HEK293 (cell line): ENCODE measurements around the gene WASF1.

Experiments
- BCL11B ChIP-seq: fragments of 450-650 bp; formaldehyde crosslinking; IDR thresholded peaks from 2 replicates; pipeline ENCODE4 v1.5.1; 2016; ENCODE audit warnings: low read depth, missing biosample characterization, missing genetic modification characterization
- KLF16 ChIP-seq: fragments of 450-650 bp; formaldehyde crosslinking; IDR thresholded peaks from 2 replicates; pipeline ENCODE4 v1.5.1; 2017; ENCODE audit warnings: missing biosample characterization, missing genetic modification characterization
- MYNN ChIP-seq: fragments of 450-650 bp; formaldehyde crosslinking; IDR thresholded peaks from 2 replicates; pipeline ENCODE4 v1.5.1; 2016; ENCODE audit warnings: missing biosample characterization, missing genetic modification characterization, borderline replicate concordance
- ZBTB20 ChIP-seq: fragments of 450-650 bp; formaldehyde crosslinking; IDR thresholded peaks from 2 replicates; pipeline ENCODE4 v1.5.1; 2016; ENCODE audit warnings: missing biosample characterization, missing genetic modification characterization
- ZNF501 ChIP-seq: fragments of 450-650 bp; formaldehyde crosslinking; IDR thresholded peaks from 2 replicates; pipeline ENCODE4 v1.5.1; 2016; ENCODE audit warnings: missing biosample characterization, missing genetic modification characterization
- ZNF768 ChIP-seq: fragments of 450-650 bp; formaldehyde crosslinking; IDR thresholded peaks from 2 replicates; pipeline ENCODE4 v1.5.1; 2018; ENCODE audit warnings: missing biosample characterization, mild to moderate bottlenecking, missing genetic modification characterization
- TF ChIP-seq, protein P1 (sequence below): fragments of 450-650 bp; formaldehyde crosslinking; IDR thresholded peaks from 2 replicates; pipeline ENCODE4 v1.5.1; 2016; ENCODE audit warnings: missing biosample characterization, missing genetic modification characterization
- TF ChIP-seq, protein P2 (sequence below): fragments of 450-650 bp; IDR thresholded peaks from 2 replicates; pipeline ENCODE4 v1.5.1; 2018; ENCODE audit warnings: missing biosample characterization, missing genetic modification characterization
- TF ChIP-seq, protein P3 (sequence below): fragments of 450-650 bp; formaldehyde crosslinking; IDR thresholded peaks from 2 replicates; pipeline ENCODE4 v1.5.1; 2016; ENCODE audit warnings: missing biosample characterization, missing genetic modification characterization
- TF ChIP-seq, protein P4 (sequence below): fragments of 450-650 bp; formaldehyde crosslinking; IDR thresholded peaks from 2 replicates; pipeline ENCODE4 v1.5.1; 2016; ENCODE audit warnings: missing biosample characterization, missing genetic modification characterization

DNA sequence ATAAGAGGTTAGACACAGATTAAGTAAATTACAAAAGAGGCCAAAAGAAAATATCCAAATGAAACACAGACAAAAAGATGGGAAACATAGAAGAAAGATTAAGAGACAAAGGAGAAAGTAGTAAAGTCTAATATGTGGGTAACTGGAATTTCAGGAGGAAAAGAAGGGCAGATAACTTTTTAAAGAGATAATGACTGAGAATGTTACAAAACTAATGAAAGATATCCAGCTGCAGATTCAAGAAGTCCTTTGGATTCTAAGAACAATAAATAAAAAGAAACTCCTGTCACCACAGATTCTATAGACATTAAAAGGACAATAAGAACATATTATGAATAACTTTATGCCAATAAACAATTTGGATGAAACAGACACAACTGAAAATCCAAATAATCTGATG is 90.1 kb downstream of the WASF1 start:
- TF ChIP-seq ZBTB20 (tag by site-specific recombination), result no peak
- no peak for TF ChIP-seq ZNF501
- no peak for TF ChIP-seq BCL11B (tag by site-specific recombination)
- TF ChIP-seq, protein P1, sequence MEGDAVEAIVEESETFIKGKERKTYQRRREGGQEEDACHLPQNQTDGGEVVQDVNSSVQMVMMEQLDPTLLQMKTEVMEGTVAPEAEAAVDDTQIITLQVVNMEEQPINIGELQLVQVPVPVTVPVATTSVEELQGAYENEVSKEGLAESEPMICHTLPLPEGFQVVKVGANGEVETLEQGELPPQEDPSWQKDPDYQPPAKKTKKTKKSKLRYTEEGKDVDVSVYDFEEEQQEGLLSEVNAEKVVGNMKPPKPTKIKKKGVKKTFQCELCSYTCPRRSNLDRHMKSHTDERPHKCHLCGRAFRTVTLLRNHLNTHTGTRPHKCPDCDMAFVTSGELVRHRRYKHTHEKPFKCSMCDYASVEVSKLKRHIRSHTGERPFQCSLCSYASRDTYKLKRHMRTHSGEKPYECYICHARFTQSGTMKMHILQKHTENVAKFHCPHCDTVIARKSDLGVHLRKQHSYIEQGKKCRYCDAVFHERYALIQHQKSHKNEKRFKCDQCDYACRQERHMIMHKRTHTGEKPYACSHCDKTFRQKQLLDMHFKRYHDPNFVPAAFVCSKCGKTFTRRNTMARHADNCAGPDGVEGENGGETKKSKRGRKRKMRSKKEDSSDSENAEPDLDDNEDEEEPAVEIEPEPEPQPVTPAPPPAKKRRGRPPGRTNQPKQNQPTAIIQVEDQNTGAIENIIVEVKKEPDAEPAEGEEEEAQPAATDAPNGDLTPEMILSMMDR (tag by site-specific recombination), result no peak
- TF ChIP-seq, protein P2, sequence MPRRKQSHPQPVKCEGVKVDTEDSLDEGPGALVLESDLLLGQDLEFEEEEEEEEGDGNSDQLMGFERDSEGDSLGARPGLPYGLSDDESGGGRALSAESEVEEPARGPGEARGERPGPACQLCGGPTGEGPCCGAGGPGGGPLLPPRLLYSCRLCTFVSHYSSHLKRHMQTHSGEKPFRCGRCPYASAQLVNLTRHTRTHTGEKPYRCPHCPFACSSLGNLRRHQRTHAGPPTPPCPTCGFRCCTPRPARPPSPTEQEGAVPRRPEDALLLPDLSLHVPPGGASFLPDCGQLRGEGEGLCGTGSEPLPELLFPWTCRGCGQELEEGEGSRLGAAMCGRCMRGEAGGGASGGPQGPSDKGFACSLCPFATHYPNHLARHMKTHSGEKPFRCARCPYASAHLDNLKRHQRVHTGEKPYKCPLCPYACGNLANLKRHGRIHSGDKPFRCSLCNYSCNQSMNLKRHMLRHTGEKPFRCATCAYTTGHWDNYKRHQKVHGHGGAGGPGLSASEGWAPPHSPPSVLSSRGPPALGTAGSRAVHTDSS (tag by site-specific recombination), result no peak
- no peak for TF ChIP-seq KLF16 (tag by site-specific recombination)
- TF ChIP-seq, protein P3, sequence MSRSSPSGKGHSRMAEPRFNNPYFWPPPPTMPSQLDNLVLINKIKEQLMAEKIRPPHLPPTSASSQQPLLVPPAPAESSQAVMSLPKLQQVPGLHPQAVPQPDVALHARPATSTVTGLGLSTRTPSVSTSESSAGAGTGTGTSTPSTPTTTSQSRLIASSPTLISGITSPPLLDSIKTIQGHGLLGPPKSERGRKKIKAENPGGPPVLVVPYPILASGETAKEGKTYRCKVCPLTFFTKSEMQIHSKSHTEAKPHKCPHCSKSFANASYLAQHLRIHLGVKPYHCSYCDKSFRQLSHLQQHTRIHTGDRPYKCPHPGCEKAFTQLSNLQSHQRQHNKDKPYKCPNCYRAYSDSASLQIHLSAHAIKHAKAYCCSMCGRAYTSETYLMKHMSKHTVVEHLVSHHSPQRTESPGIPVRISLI (tag by site-specific recombination), result no peak
- no peak for TF ChIP-seq MYNN
- TF ChIP-seq, protein P4, sequence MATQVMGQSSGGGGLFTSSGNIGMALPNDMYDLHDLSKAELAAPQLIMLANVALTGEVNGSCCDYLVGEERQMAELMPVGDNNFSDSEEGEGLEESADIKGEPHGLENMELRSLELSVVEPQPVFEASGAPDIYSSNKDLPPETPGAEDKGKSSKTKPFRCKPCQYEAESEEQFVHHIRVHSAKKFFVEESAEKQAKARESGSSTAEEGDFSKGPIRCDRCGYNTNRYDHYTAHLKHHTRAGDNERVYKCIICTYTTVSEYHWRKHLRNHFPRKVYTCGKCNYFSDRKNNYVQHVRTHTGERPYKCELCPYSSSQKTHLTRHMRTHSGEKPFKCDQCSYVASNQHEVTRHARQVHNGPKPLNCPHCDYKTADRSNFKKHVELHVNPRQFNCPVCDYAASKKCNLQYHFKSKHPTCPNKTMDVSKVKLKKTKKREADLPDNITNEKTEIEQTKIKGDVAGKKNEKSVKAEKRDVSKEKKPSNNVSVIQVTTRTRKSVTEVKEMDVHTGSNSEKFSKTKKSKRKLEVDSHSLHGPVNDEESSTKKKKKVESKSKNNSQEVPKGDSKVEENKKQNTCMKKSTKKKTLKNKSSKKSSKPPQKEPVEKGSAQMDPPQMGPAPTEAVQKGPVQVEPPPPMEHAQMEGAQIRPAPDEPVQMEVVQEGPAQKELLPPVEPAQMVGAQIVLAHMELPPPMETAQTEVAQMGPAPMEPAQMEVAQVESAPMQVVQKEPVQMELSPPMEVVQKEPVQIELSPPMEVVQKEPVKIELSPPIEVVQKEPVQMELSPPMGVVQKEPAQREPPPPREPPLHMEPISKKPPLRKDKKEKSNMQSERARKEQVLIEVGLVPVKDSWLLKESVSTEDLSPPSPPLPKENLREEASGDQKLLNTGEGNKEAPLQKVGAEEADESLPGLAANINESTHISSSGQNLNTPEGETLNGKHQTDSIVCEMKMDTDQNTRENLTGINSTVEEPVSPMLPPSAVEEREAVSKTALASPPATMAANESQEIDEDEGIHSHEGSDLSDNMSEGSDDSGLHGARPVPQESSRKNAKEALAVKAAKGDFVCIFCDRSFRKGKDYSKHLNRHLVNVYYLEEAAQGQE (tag by site-specific recombination), result no peak
- no peak for TF ChIP-seq ZNF768 (tag by site-specific recombination)
